HG02623 (cell line): ENCODE results near the gene STK39.
"Not testable (repeated sequence)": the region's sequence is repeated elsewhere in the genome, so short reads cannot be mapped to it uniquely, and the experiment has no call there.

Source experiments
- ATAC-seq: cut with Tn5 transposase; IDR thresholded peaks from one replicate; pipeline ENCODE4 v1.9.1; 2021; ENCODE audit warnings: moderate library complexity; ENCODE audit not compliant: unreplicated experiment

Gene STK39

GRCh38 chr2:168140892-168141291 is 106.5 kb downstream of the STK39 start:
- ATAC-seq = no peak

GRCh38 chr2:168139852-168140251 is 107.5 kb downstream of the STK39 start:
- ATAC-seq = no peak

GRCh38 chr2:168138901-168139300 is 108.5 kb downstream of the STK39 start:
- no peak for ATAC-seq

GRCh38 chr2:168138374-168138773 is 109.0 kb downstream of the STK39 start:
- ATAC-seq = no peak

- no peak for ATAC-seq
Observed at GRCh38 chr2:168137510-168138180, 109.8 kb downstream of the STK39 start.

- ATAC-seq = no peak
Observed at GRCh38 chr2:168136392-168136977, 110.9 kb downstream of the STK39 start.

GRCh38 chr2:168135630-168136029 is 111.8 kb downstream of the STK39 start:
- no peak for ATAC-seq

GRCh38 chr2:168135121-168135520 is 112.3 kb downstream of the STK39 start:
- no peak for ATAC-seq

GRCh38 chr2:168134485-168134884 is 112.9 kb downstream of the STK39 start:
- ATAC-seq = no peak

- no peak for ATAC-seq
Observed at GRCh38 chr2:168132389-168132788, 115.0 kb downstream of the STK39 start.

GRCh38 chr2:168130346-168130745 is 117.0 kb downstream of the STK39 start:
- ATAC-seq = no peak

GRCh38 chr2:168127371-168127770 is 120.0 kb downstream of the STK39 start:
- ATAC-seq = no peak

- not testable (repeated sequence) for ATAC-seq
Observed at GRCh38 chr2:168122210-168122609, 125.2 kb downstream of the STK39 start.

GRCh38 chr2:168120730-168121129 is 126.7 kb downstream of the STK39 start:
- ATAC-seq = no peak

- ATAC-seq = no peak
Observed at GRCh38 chr2:168120310-168120709, 127.1 kb downstream of the STK39 start.

- ATAC-seq = peak; percentile 46
Observed at GRCh38 chr2:168119515-168120141, 127.8 kb downstream of the STK39 start.

GRCh38 chr2:168118733-168119514 is 128.5 kb downstream of the STK39 start:
- ATAC-seq = peak; percentile 79

GRCh38 chr2:168116448-168116847 is 130.9 kb downstream of the STK39 start:
- no peak for ATAC-seq

- no peak for ATAC-seq
Observed at GRCh38 chr2:168114619-168115018, 132.8 kb downstream of the STK39 start.

- ATAC-seq = no peak
Observed at GRCh38 chr2:168114040-168114439, 133.4 kb downstream of the STK39 start.

GRCh38 chr2:168107322-168107721 is 140.1 kb downstream of the STK39 start:
- ATAC-seq = no peak
